LNCaP clone FGC (cell line): ENCODE data around the gene RAB31.

ENCODE experiments used
- DNase-seq: peaks from one replicate; pipeline ENCODE4 v3.0.0-alpha.2; 2011; ENCODE audit warnings: low read depth
- H3K4me3 ChIP-seq: 2 replicates; pipeline ENCODE4 v1.5.1; 2011; ENCODE audit warnings: mild to moderate bottlenecking, low read depth, low read length, control low read depth
- CTCF ChIP-seq: IDR thresholded peaks from 2 replicates; pipeline ENCODE4 v1.5.1; 2012; ENCODE audit warnings: mild to moderate bottlenecking; ENCODE audit not compliant: control insufficient read depth, insufficient read depth; ENCODE audit errors: extremely low read depth

Gene RAB31

GRCh38 chr18:9737472-9738121 is 29.5 kb downstream of the RAB31 start:
- no peak for DNase-seq
- TF ChIP-seq CTCF = no peak
- no peak overlapping the region for H3K4me3 ChIP-seq

- no peak for DNase-seq
- TF ChIP-seq CTCF = no peak
Observed at GRCh38 chr18:9738266-9738969, 30.3 kb downstream of the RAB31 start.

GRCh38 chr18:9739516-9739915 is 31.4 kb downstream of the RAB31 start:
- DNase-seq = no peak
- TF ChIP-seq CTCF = no peak
- no peak overlapping the region for H3K4me3 ChIP-seq

More at GRCh38 chr18:9738266-9738969, 30.3 kb downstream of the RAB31 start:
- no peak overlapping the region for H3K4me3 ChIP-seq

GRCh38 chr18:9740071-9740470 is 32.0 kb downstream of the RAB31 start:
- no peak for DNase-seq
- no peak overlapping the region for H3K4me3 ChIP-seq
- TF ChIP-seq CTCF = no peak

GRCh38 chr18:9741406-9741792 is 33.3 kb downstream of the RAB31 start:
- DNase-seq = no peak
- TF ChIP-seq CTCF = no peak
- no peak overlapping the region for H3K4me3 ChIP-seq

- TF ChIP-seq CTCF = no peak
- no peak overlapping the region for H3K4me3 ChIP-seq
Observed at GRCh38 chr18:9741793-9742523, 33.9 kb downstream of the RAB31 start.

More at GRCh38 chr18:9741793-9742523, 33.9 kb downstream of the RAB31 start:
- no peak for DNase-seq
